ENCODE results near the gene NTM. TPM values are rescaled to one million over a fixed set of nuclear protein-coding genes. Genes with fewer than 3 reads are reported as not detected.

NTM gene
- total RNA-seq, 1 experiment from 2014 or later = not detected

DNA sequence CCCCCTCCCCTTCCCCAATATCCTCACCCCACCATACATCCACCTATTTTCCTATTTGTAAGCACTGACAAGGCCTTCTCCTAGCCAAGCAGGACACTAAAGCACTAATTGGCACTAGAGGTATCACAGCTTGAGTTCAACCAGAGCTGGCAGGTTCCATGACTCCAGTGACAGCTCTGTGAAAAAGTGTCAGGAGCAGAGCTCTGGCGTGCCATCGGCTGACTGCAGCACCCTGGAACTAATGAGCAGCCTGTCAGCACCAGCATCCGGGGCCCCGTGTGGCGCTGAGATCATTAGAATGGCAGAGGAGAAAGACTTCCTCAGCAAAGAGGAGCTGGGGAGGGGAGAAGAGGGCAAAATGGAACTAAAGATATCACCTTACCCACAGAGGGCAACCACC, 847.4 kb downstream of the NTM start:
- ATAC-seq (no peak), DNase-seq (ENCODE audit: low read depth, low spot score) (no peak)
- Histone ChIP-seq H3K4me2 (ENCODE audit: low read length) (no peak overlapping the region), H3K36me3 (ENCODE audit: control insufficient read depth in 1 of 2, insufficient read depth in 2 of 2, low read length in 2 of 2) (no peaks in the 10 kb centered on the region), H4K20me1 (ENCODE audit: insufficient read depth) (no peaks in the 10 kb centered on the region), H3K9me3 (ENCODE audit: control insufficient read depth in 1 of 2, insufficient read depth in 1 of 2, low read depth in 1 of 2, low read length in 2 of 2) (peaks cover 7 to 22% of the 10 kb centered on the region in 2 experiments; a peak in 2 of 4 replicates), H3K4me3 (replicated peaks in 1 of 2; ENCODE audit: low read depth in 1 of 2, low read length in 2 of 2) (no peak overlapping the region), H3K9ac (ENCODE audit: low read length) (no peak overlapping the region), H3K27me3 (ENCODE audit: insufficient read depth, low read length) (no peaks in the 10 kb centered on the region), H3K79me2 (ENCODE audit: insufficient read depth, low read length) (no peaks in the 10 kb centered on the region), H3K4me1 (ENCODE audit: control insufficient read depth in 1 of 2, insufficient read depth in 2 of 2, low read length in 2 of 2) (no peaks in the 10 kb centered on the region), H3K9me2 (ENCODE audit: insufficient read depth) (no peaks in the 10 kb centered on the region), H3K27ac (ENCODE audit: low read depth, low read length) (no peak overlapping the region), H2AFZ (ENCODE audit: low read depth, low read length, poor library complexity, severe bottlenecking) (no peak overlapping the region)
- no TSS peak for BruUV-seq (replicated peaks)
- intact Hi-C loops (cut with micrococcal nuclease) = no loop called here
- ChIA-PET POLR2A (no interaction called here), RAD21 (ENCODE audit: low non-redundant PET in 1 of 2, low total read pairs in 2 of 2, uncharacterized antibody in 2 of 2, unreplicated experiment in 2 of 2) (no interaction called here), CTCF (no interaction called here)
- no peak for TF ChIP-seq ZFX (IDR thresholded peaks at IDR 0.05)
- TF ChIP-seq, protein P1, sequence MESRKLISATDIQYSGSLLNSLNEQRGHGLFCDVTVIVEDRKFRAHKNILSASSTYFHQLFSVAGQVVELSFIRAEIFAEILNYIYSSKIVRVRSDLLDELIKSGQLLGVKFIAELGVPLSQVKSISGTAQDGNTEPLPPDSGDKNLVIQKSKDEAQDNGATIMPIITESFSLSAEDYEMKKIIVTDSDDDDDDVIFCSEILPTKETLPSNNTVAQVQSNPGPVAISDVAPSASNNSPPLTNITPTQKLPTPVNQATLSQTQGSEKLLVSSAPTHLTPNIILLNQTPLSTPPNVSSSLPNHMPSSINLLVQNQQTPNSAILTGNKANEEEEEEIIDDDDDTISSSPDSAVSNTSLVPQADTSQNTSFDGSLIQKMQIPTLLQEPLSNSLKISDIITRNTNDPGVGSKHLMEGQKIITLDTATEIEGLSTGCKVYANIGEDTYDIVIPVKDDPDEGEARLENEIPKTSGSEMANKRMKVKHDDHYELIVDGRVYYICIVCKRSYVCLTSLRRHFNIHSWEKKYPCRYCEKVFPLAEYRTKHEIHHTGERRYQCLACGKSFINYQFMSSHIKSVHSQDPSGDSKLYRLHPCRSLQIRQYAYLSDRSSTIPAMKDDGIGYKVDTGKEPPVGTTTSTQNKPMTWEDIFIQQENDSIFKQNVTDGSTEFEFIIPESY (IDR thresholded peaks at IDR 0.05; ENCODE audit: extremely low read depth, insufficient replicate concordance, low read length) = no peak
- TF ChIP-seq, protein P2, sequence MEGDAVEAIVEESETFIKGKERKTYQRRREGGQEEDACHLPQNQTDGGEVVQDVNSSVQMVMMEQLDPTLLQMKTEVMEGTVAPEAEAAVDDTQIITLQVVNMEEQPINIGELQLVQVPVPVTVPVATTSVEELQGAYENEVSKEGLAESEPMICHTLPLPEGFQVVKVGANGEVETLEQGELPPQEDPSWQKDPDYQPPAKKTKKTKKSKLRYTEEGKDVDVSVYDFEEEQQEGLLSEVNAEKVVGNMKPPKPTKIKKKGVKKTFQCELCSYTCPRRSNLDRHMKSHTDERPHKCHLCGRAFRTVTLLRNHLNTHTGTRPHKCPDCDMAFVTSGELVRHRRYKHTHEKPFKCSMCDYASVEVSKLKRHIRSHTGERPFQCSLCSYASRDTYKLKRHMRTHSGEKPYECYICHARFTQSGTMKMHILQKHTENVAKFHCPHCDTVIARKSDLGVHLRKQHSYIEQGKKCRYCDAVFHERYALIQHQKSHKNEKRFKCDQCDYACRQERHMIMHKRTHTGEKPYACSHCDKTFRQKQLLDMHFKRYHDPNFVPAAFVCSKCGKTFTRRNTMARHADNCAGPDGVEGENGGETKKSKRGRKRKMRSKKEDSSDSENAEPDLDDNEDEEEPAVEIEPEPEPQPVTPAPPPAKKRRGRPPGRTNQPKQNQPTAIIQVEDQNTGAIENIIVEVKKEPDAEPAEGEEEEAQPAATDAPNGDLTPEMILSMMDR (IDR thresholded peaks at IDR 0.05 in 2 of 3, conservative IDR thresholded peaks at IDR 0.05 in 1 of 3; ENCODE audit: borderline replicate concordance in 1 of 3, insufficient read depth in 1 of 3, low read depth in 2 of 3, low read length in 2 of 3) = no peak
- no peak for TF ChIP-seq EGR1 (IDR thresholded peaks at IDR 0.05; ENCODE audit: low read depth)
- TF ChIP-seq YY1 (IDR thresholded peaks at IDR 0.05; ENCODE audit: extremely low read depth, insufficient replicate concordance, low read depth, low read length) = no peak
- no peak for TF ChIP-seq EZH2 (IDR thresholded peaks at IDR 0.05)
- no peak for TF ChIP-seq EZH2phosphoT487 (IDR thresholded peaks at IDR 0.05; ENCODE audit: borderline replicate concordance)
- TF ChIP-seq, protein P3, sequence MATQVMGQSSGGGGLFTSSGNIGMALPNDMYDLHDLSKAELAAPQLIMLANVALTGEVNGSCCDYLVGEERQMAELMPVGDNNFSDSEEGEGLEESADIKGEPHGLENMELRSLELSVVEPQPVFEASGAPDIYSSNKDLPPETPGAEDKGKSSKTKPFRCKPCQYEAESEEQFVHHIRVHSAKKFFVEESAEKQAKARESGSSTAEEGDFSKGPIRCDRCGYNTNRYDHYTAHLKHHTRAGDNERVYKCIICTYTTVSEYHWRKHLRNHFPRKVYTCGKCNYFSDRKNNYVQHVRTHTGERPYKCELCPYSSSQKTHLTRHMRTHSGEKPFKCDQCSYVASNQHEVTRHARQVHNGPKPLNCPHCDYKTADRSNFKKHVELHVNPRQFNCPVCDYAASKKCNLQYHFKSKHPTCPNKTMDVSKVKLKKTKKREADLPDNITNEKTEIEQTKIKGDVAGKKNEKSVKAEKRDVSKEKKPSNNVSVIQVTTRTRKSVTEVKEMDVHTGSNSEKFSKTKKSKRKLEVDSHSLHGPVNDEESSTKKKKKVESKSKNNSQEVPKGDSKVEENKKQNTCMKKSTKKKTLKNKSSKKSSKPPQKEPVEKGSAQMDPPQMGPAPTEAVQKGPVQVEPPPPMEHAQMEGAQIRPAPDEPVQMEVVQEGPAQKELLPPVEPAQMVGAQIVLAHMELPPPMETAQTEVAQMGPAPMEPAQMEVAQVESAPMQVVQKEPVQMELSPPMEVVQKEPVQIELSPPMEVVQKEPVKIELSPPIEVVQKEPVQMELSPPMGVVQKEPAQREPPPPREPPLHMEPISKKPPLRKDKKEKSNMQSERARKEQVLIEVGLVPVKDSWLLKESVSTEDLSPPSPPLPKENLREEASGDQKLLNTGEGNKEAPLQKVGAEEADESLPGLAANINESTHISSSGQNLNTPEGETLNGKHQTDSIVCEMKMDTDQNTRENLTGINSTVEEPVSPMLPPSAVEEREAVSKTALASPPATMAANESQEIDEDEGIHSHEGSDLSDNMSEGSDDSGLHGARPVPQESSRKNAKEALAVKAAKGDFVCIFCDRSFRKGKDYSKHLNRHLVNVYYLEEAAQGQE (IDR thresholded peaks at IDR 0.05; ENCODE audit: low read depth) = no peak
- no peak for TF ChIP-seq POLR2A (IDR thresholded peaks at IDR 0.05; ENCODE audit: borderline replicate concordance, extremely low read depth, insufficient read depth, insufficient read length)
- no peak for TF ChIP-seq SRF (IDR thresholded peaks at IDR 0.05; ENCODE audit: low read depth)
- no peak for TF ChIP-seq SP1 (IDR thresholded peaks at IDR 0.05; ENCODE audit: low read depth)
- TF ChIP-seq CEBPB (IDR thresholded peaks at IDR 0.05; ENCODE audit: low read depth) = no peak
- TF ChIP-seq ZNF274 (IDR thresholded peaks at IDR 0.05; ENCODE audit: low read depth, low read length) = no peak
- TF ChIP-seq, protein P4, sequence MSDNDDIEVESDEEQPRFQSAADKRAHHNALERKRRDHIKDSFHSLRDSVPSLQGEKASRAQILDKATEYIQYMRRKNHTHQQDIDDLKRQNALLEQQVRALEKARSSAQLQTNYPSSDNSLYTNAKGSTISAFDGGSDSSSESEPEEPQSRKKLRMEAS (IDR thresholded peaks at IDR 0.05) = no peak
- no peak for TF ChIP-seq TCF7L2 (IDR thresholded peaks at IDR 0.05; ENCODE audit: borderline replicate concordance, extremely low read depth, insufficient read depth, insufficient read length)
- no peak for TF ChIP-seq SIN3A (IDR thresholded peaks at IDR 0.05; ENCODE audit: low read depth)
- TF ChIP-seq CBX3 (IDR thresholded peaks at IDR 0.05; ENCODE audit: low read depth) = no peak
- no peak for TF ChIP-seq ELF1 (IDR thresholded peaks at IDR 0.05; ENCODE audit: borderline replicate concordance, low read depth)

Data from HCT116 (cell line).